HG03095 (cell line): ENCODE data around the gene KLC3.

Source experiments
- ATAC-seq: cut with Tn5 transposase; IDR thresholded peaks from one replicate; pipeline ENCODE4 v1.9.1; 2021; ENCODE audit warnings: moderate library complexity; ENCODE audit not compliant: unreplicated experiment

KLC3 gene

DNA sequence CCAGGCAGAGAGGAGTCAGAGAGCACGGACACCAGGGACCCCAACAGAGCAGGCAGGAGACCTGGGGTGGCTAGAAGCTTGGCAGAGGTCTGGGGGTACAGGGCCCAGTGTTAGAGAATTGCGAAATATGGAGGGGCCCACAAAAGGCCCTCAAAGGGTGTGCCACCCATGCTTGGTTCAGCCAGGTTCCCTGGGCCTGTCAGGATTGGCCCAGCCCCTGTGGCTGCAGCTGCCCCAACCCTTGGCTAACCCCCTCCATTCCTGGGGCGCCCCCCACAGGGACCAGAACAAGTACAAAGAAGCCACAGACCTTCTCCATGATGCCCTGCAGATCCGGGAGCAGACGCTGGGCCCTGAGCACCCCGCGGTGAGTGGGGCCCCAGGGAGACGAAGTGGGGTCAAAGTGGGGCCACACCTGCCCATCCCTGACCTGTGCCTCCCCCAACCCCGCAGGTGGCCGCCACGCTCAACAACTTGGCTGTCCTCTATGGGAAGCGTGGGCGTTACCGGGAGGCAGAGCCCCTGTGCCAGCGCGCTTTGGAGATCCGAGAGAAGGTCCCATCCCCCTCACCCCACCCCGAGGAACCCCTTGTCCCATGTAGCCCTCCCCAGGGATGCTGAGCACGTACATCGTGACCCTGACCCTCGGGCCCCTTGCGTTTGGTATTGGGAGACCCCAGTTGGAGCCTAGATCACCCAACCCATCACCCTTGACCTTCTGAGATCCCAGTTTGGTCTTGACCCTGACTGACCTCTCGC, 8.0 kb downstream of the KLC3 start:
- no peak for ATAC-seq

DNA sequence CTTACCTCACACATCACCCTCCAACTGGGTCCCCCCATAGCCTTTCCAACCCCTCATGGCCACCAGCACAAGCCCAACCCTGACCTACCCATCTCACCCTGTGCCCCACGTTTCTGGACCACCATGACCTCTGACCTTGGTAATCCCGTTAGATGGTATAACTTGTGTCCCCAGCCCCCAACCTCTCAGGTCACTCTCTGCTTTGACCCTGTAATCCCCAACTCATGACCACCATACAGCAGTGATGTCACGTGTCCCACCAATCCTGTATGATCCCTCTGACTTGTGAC, 8.5 kb downstream of the KLC3 start:
- ATAC-seq: no peak

DNA sequence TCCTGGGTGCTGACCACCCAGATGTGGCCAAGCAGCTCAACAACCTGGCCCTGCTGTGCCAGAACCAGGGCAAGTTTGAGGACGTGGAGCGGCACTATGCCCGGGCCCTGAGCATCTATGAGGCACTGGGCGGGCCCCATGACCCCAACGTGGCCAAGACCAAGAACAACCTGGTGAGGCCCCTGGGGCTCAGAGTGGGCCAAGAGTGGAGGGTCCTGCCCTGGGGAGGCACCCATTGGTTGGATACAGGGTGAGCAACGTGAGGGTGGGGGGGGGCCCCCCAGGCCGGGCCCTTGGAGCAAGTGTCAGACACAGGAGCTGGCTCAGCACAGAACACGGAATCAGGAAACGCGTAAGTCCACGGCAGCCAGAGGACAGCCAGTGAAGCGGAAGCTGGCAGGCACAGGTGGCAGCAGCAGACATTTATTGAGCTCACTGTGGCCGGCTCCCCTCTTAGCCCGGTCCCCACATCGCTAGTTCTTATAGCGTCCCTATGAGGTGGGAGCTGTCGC, 8.9 kb downstream of the KLC3 start:
- ATAC-seq: no peak

DNA sequence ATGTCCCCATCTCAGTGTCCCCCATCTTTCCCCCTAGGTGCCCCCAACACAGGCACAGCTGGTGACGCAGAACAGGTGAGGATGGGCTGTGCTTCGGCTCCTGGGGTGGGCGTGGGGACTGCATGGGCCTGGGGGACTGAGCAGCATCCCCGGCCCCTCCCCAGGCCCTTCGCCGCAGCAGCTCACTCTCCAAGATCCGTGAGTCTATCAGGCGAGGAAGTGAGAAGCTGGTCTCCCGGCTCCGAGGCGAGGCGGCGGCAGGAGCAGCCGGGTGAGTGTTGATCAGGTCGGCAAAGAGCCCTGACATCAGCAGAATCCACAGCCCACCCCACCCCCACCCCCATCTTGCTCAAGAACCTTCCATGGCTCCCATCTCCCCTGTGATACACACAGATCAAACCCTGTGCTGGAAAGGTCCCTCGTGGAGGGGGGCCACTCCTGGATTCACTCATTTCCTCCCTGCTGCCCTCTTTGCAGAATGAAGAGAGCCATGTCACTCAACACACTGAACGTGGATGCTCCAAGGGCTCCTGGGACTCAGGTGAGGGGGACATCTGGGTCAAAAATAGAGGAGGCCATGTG, 10.0 kb downstream of the KLC3 start:
- no peak for ATAC-seq

DNA sequence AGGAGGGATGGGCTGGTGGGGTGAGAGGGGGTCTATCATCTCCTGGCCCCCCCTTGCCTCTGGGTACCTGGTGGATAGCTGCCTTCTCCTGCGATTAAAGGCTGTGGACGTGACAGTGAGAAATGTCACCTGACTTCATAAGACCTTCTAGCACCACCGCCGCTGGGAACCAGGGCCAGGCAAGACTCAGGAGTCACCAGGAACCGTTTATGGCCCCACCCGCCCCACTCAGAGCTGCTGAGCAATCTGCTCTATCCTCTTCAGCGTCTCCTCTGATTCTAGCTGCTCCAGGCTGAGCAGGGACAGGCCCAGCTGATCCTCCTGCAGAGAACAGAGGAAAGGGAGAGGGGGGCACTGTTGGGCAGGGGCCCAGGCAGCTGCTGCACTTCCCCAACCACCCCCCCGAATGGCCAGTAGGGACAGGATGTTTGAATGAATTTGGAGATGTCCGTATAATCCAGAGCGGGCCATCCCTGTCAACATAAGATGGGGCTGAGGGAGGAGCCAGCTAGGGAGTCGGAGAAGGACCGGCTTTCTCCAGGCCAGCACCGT, 10.9 kb downstream of the KLC3 start:
- ATAC-seq: no peak

DNA sequence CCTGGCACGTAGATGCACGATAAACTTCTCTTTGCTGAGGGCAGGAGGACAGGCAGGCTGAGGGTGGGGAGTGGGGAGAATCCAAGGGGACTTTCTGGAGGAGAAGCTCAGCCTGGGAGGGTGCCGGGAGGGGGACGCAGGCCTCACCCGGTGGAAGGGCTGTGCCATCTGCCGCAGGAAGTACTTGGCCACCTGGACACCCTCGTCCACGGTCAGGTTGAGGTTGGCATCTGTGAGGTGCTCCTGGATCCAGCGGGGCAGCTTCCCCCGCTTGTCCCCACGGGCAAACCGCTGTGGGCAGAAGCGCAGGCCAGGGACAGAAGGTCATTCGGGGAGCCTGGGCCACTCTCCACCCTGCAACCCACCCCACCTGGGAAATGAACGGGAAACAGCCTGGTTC, 11.5 kb downstream of the KLC3 start:
- no peak for ATAC-seq

DNA sequence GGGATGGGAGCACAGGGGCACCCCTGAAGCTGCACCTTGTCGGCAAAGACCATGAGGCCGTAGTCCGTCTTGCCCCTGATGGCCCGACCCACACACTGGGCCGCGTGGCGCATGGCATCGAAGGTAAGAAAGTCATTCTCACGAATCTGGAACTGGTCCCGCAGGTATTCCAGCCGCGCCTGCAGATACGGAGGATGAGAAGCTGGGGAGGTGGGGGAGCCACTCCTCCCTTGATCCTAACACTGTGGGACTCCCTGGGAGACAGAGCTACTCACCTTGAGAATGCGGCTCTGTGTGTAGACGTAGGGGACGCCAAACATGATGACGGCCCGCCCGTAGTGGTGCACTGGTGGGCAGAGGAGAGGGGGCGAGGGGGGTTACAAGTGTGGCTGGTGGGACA, 11.9 kb downstream of the KLC3 start:
- no peak for ATAC-seq

DNA sequence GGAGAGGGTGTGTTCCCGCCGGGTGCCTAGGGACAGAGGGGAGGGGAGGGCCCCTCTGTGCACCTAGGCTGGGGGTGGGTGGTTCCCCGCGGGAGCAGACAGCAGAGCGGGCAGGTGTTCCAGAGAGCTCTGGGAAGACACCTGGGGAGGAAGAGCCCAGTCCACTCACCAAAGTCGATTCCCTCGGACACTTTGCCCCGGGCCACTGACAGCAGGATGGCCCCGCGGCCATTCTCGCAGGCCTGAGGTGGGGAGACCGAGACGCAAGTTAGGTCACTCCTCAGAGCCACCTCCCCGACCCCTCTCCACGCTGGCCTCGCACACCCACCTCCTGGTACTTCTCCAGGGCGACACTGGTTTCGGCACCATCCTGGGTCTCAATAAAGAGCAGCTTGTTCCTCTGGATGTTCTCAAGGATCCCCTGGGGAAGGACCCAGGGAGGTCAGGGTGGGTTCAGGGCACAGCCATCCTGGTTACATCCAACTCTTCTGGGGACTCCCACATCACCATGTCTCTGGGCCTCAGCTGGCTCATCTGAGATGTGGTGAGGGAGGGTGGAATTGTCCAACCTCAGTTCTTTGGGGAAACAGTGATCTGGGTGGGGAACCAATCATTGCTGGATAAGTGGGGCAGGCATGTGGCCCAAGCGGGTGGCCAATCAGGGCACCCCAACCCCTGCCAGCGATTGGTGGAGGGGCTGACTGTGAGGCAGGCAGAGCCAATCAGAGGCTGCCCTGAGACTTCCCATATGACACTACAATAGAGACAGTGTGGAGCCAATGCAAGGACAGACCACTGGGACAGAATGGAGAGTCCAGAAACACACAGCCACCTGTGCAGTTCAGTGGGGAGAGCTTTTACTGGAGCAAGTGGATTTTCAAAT, 12.6 kb downstream of the KLC3 start:
- ATAC-seq: no peak

DNA sequence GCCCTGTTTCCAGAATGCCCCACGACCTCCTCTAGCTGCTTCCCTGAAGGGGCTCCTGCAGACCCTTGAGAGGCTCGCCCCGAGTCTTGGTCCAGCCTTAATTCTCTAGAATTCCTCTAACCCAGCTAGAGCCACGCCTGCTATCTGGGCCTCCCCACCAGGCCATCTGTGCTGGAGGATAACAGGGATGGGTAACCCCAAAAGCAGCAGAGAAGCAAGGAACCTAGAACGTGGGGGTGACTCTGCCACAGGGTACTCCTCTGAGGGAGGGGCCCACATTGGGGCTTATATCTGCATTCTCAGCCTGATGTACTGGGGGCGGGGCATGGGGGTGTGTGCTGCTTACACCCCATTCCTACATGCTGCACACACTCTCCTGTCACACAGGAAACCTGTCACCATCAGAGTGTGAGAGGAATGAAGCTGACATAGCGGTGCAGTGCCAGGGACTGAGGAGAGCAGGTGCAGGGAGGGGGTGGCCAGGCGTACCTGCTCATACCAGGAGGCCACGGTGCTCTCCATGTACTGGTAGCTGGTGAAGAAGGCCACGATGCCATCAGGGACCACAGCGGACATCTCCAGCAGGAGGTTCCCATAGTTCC, 13.8 kb downstream of the KLC3 start:
- ATAC-seq: no peak

DNA sequence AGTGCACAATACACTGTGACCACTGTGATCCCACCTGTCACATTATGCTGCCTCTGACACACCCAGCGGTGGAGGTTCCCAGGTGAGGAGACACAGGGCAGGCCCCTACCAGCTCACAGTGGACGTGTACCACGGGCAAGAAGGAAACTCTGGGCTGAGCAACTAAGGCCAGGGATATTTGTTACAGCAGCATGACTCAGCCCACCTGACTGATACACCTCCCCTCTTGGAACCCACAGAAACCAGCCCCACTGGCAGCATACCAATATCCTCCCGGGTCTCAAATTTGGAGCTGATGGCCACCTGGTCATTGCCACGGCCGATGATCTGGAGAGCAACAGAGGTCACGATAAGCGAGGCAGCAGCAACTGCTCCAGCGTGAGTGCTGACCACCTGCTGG, 14.9 kb downstream of the KLC3 start:
- no peak for ATAC-seq

DNA sequence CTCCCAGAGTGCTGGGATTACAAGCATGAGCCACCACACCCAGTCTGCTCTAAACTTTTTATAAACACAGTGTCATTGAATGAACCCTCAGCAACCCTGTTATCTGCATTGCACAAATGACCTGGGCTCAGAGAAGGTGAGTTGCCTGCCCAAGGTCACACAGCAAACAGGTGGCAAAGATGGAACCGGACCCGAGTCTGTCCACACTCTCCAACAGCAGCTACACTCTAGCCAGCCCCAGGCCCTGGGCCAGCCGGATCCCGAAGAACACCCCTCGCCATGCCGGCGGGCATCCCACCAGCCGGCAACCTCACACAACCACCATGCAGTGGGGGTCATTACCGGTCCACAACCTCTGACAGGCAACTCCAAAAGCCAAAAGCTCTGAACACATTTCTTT, 15.4 kb downstream of the KLC3 start:
- no peak for ATAC-seq

DNA sequence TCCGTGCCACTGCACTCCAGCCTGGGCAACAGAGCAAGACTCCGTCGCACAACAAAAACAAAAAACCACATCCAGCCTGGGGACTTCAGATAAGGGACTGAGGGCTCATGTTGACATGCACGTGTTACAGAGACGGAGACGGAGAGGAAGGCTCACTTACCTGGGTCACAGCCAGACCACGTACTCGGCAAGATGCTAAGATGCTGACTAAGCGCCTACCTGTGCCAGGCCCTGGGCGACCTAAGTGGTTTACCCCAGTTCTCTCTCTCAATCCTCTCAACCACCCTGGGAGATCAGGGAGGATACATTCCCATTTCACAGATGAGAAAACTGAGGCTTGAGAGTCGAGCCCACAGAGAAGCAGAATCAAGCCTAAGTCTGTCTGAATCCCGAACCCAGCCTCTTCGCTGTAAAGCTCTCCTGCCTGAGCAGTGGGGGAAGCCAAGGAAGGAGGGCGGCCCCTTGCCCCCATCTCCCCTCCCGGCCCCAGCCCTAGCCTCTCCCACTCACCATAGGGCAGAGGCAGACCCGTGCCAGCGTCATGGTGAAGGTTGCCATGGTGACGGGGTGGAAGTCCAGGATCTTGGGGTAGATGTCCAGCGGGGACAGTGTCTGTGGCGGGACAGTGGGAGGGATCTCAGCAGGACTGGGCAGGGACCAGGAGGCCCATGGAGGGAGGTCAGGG, 16.4 kb downstream of the KLC3 start:
- no peak for ATAC-seq

DNA sequence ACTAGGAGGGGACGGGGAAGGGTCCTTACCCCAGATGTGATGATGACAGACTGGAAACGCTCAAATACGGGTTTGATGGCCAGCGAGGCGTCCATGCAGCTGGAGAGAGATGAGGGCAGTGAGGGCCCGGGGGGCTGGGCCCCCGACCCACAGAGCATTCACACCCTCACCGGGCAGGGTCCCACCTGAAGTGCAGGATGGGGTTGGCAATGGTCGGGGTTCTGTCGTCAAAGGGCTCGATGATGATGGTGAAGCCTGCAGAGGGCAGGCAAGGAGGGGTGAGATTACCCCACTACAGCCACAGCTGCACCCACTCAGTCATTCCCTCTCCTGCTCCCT, 16.9 kb downstream of the KLC3 start:
- ATAC-seq: no peak

DNA sequence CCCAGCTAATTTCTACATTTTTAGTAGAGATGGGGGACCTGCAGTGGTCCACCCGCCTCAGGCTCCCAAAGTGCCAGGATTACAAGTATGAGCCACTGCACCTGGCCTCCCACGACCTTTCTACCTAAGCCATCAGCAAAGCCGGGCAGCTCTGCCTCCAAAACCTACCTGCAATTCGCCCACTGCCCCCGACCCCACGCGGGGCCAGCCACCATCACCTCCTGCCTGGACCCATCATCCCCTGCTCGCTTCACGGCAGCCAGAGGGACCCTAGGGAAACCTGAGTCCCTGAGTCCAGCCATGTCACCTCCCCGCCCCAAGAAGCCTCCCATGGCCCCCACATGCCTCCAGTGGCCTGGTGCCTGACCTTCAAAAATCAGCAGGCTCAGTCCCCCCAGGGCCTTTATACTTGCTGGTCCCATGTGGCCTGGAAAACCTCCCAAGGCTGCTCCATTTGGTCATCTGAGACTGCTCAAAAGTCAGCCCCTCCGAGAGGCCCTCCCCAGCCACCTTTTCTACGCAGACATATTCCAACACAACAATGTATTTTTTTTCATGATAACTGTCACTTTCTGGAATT, 17.8 kb downstream of the KLC3 start:
- no peak for ATAC-seq

DNA sequence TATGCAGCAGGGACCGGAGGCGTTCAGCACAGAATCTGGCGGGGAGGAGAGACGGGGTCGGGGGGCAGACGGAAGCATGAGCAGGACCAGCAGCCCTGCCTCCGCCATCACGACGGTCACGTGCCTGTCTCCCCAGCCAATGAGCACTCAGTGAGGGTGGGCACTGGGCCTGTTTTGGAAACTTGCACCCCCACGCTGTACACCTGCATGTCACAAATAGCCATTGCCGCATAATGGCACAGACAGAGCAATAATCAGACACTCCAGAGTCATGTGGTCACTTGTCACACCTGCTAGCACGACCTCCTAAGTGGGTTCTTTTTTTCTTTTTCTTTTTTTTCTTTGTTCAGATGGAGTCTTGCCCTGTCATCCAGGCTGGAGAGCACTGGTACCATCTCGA, 21.1 kb downstream of the KLC3 start:
- ATAC-seq: no peak

DNA sequence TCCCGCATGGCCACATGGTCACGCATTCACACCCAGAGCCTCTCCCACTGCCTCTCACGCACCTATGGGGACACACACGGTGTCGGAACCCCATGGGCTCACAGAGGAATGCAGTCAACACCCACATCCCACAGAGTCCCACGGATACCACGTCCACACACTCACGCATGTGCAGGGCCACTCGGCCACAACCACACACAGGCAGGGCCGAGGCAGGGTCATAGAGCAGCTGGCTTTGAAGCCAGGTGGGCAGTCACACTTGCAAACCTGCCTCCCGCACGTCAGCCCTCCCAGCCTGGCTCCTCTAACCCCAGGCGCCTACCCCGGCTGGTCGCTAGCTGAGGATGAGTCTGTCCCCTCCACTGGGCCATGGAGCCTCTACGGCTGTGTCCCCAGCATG, 21.7 kb downstream of the KLC3 start:
- ATAC-seq: no peak

DNA sequence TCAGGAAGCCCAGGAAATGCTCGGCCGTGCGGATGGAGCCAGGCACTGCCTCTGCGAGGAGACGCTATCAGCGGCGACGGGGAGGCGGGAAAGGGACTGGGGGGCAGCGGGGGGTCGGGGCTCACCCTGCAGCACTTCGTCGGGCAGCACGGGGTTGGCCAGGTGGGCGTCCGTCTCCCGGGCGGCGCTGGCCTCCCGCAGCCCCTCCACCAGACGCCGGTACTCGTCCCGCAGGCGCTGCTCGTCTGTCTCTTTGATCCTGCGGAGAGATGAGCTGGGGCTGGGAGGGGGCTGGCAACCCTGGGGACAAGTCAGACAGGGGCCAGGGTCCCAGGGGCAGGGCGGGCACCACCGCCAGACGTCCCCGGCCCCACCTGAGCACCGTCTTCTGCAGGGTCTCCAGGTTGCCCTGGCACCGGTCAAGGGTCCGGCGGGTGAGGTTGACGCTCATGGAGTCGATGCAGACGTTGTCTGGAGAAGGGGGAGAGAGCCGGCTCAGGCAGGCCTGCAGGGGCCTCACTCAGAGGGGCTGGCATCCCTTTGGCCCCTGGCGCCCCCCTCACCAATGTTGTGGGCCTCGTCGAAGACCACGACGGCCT, 23.4 kb downstream of the KLC3 start:
- no peak for ATAC-seq

DNA sequence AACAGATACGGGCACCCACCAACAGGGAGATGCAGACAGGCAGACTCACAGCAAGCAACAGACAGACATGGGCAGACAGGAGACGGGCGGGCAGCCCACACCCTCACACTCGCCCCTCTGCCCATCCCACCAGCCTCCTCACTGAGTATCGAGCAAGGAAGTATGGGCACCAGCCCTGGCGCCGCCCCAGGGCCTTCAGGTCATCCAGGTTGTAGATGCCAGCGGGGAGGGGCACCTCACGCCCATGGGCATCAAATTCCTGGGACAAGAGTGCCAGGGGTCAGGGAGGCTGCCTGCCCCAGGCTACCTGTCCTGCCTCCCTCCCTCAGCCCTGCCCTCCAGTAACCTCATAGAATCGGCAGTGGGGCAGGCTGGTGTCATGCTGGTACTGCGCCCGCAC, 24.1 kb downstream of the KLC3 start:
- ATAC-seq: no peak

DNA sequence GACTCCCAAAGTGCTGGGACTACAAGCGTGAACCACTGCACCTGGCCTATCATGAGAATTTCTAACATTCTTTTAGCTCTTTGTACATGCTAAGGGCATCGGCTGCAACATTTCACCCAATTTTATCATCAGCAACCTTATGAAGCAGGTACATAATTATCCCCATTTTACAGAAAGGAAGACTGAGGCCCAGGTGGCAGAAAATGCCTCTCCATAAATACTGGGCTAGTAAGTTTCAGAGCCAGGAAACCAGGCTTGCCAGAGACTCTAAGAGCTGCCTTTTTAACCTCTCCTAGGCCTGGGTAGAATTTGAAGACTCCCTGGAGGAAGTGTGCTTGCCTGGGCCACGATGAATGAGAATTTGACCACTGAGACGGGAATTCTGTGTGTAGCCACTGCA, 27.6 kb downstream of the KLC3 start:
- ATAC-seq: no peak

DNA sequence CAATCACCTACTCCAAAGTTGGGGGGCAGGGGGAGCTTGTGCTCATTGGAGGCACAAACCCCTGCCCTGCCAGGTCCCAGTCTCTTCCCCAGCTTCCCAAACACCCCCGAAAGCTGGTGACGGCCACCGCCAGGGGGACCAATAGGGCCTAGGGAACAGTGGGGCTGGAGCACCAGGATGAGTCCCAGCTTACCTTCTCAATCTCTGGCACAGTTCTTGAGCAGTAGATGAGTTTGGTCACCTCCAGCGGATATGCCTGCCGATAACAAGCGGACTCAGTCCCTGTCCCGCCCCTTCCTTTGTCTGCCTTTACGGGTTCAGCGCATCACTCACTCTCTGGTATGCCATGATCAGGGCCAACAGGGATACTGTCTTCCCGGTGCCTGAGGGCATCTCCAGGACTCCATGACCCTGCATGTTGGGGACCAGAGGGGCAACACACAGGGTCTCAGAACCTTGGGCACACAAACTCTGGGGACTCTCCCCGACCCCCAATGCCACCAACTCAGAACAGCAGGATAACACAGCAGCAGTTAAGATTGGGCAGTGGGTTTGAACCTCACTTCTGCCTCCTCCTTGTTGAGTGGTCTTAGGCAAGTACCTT, 28.3 kb downstream of the KLC3 start:
- ATAC-seq: no peak
